H1 (cell line): ENCODE results near the gene C2orf76. TPM values are rescaled to one million over a fixed set of nuclear protein-coding genes. Genes with fewer than 3 reads are reported as not detected.

ENCODE experiments used
- KDM4A ChIP-seq: IDR thresholded peaks from one replicate; pipeline ENCODE4 v1.7.1; 2012; ENCODE audit warnings: low read depth, mild to moderate bottlenecking, moderate library complexity, low read length, inconsistent platforms; ENCODE audit not compliant: severe bottlenecking
- SP1 ChIP-seq: IDR thresholded peaks from 2 replicates; pipeline ENCODE4 v1.6.1; 2011; ENCODE audit warnings: low read depth, low read length
- polyA plus RNA-seq, 7 experiments: library from polyadenylated mRNA; depleted of rRNA in 3 of 7; stranded (reverse) in 5 of 7; unstranded in 2 of 7; fragments of >200 nt in 5 of 7; fragments of 200-250 nt in 2 of 7; gene quantifications; 1 replicate in 5 of 7; 2 replicates in 1 of 7; 4 replicates in 1 of 7; pipeline versions ENCODE4 v1.2.1 to v1.2.3, GENCODE V29; 2011 to 2013; ENCODE audit warnings: missing spikeins in 2 of 7, mixed read lengths in 2 of 7
- total RNA-seq: library from RNA; stranded (reverse); fragmentation: NEBNext Ultra II Directional; extraction: Animal tissue kit (Norgen Biotek cat#: 25700); gene quantifications from 2 replicates; pipeline ENCODE4 v1.2.1, GENCODE V29; 2021

Gene C2orf76
- total and polyA plus RNA-seq, 2 of the 8 experiments (the other 6 are each of a cell fraction or from before 2014, with no cell fraction given) = 4.4 to 5.0 TPM

- TF ChIP-seq KDM4A = no peak
- TF ChIP-seq SP1 = no peak
- TF ChIP-seq, all 59 proteins: peak for 3
Observed at GRCh38 chr2:119367472-119368099, 952 bp upstream of the C2orf76 start (continued).
